ENCODE measurements around the gene MBNL3. TPM values are rescaled to one million over a fixed set of nuclear protein-coding genes. Genes with fewer than 3 reads are reported as not detected.
A peak's percentile ranks its signal among the peaks of the same experiment; 100 is the strongest.

MBNL3 gene
- total RNA-seq, 1 experiment from 2014 or later, result 2.6 TPM

DNA sequence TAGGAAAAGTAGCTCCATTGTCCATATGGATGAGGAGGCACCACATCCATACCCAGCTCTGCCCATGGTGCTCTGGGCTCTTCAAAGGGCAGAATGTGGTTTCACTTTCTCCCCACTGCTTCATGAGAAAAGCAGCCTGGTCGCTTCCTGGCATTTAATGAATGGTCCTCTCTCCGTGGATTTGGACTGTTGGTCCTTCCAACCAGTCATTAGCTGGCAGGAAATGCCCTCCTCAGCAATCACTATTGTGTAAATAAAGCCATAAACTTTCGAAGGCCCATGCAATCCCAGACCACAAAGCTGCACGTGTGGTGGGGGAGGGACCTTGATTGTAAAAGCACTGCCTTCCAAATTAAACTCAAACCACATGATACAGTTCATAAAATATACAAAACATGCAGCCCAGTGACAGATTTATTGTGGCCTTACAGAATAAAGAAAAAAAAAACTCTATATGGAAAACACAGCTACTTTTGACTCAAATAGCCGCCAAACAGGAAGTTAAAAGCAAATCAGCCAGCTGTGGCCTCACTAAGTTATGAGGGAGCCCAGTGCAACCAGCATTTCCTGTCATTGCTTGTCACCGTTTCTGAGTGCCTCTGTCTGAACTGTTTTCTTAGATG, 8.1 kb downstream of the MBNL3 start:
- Histone ChIP-seq H2AFZ (ENCODE audit: low read length) (peak overlapping the region; percentile 1), H3K79me1 (ENCODE audit: insufficient read depth, low read depth, low read length, poor library complexity, severe bottlenecking) (no peaks in the 10 kb centered on the region), H4K5ac (ENCODE audit: insufficient read length, low read depth, low read length) (no peak overlapping the region), H2AK5ac (ENCODE audit: insufficient read length, low read length) (no peak overlapping the region), H3K27ac (ENCODE audit: insufficient read length, low read depth, low read length) (peak overlapping the region; percentile 58), H3K18ac (ENCODE audit: insufficient read length, low read depth, low read length) (peak overlapping the region; percentile 34), H2BK20ac (ENCODE audit: low read depth, low read length, poor library complexity, severe bottlenecking) (no peak overlapping the region), H3K56ac (ENCODE audit: insufficient read length, low read depth, low read length) (no peak overlapping the region), H4K91ac (ENCODE audit: insufficient read length, low read depth, low read length) (no peak overlapping the region), H3T11ph (ENCODE audit: low read length) (no peak overlapping the region), H3K27me3 (ENCODE audit: insufficient read depth, low read length) (no peaks in the 10 kb centered on the region), H2BK5ac (ENCODE audit: insufficient read length, low read length) (no peak overlapping the region), H3K23ac (ENCODE audit: insufficient read length, low read depth, low read length) (no peak overlapping the region), H3K23me2 (ENCODE audit: insufficient read length, low read depth, low read length, poor library complexity, severe bottlenecking) (no peaks in the 10 kb centered on the region), H3K4me2 (ENCODE audit: insufficient read depth, insufficient read length, low read length) (no peak overlapping the region), H3K14ac (ENCODE audit: insufficient read depth, low read length) (no peak overlapping the region), H2BK120ac (ENCODE audit: low read depth, low read length, poor library complexity, severe bottlenecking) (no peak overlapping the region), H4K8ac (replicated peaks; ENCODE audit: insufficient read length, low read depth, low read length) (peak overlapping the region; percentile 33), H3K9ac (ENCODE audit: extremely low read depth, insufficient read length, low read length) (no peak overlapping the region), H2BK12ac (ENCODE audit: insufficient read length, low read depth, low read length) (no peak overlapping the region), H4K20me1 (ENCODE audit: control insufficient read depth, insufficient read depth, insufficient read length) (no peaks in the 10 kb centered on the region), H3K4me1 (ENCODE audit: insufficient read depth, low read length) (peaks cover 18% of the 10 kb centered on the region; the same call in 1 of the 2 replicates), H3K4ac (ENCODE audit: low read depth, low read length) (no peak overlapping the region), H3K79me2 (ENCODE audit: insufficient read depth, low read length) (no peaks in the 10 kb centered on the region), H2BK15ac (ENCODE audit: low read depth, low read length) (no peak overlapping the region), H3K9me3 (ENCODE audit: control insufficient read depth, low read depth, low read length) (no peaks in the 10 kb centered on the region)
- no peak overlapping the region for H3K4me3 Mint-ChIP-seq
- no peaks in the 10 kb centered on the region for H3K36me3 Mint-ChIP-seq (ENCODE audit: insufficient read depth in 1 of 3, low read depth in 3 of 3)
- WGBS (ENCODE audit: extremely low coverage, insufficient read length, low lambda C conversion rate), result no CpG with 5 or more reads among the region's 6 CpGs
- TF ChIP-seq, protein P1, sequence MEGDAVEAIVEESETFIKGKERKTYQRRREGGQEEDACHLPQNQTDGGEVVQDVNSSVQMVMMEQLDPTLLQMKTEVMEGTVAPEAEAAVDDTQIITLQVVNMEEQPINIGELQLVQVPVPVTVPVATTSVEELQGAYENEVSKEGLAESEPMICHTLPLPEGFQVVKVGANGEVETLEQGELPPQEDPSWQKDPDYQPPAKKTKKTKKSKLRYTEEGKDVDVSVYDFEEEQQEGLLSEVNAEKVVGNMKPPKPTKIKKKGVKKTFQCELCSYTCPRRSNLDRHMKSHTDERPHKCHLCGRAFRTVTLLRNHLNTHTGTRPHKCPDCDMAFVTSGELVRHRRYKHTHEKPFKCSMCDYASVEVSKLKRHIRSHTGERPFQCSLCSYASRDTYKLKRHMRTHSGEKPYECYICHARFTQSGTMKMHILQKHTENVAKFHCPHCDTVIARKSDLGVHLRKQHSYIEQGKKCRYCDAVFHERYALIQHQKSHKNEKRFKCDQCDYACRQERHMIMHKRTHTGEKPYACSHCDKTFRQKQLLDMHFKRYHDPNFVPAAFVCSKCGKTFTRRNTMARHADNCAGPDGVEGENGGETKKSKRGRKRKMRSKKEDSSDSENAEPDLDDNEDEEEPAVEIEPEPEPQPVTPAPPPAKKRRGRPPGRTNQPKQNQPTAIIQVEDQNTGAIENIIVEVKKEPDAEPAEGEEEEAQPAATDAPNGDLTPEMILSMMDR (conservative IDR thresholded peaks at IDR 0.05), result no peak
- peaks cover 54 to 64% of the 10 kb centered on the region in 2 experiments for H3K4me1 Mint-ChIP-seq
- no peak for DNase-seq
- peak overlapping the region; percentile 16 to 80 (median 35); a peak in 4 of 7 replicates for H3K27ac Mint-ChIP-seq
- peaks cover 2% of the 10 kb centered on the region; the same call in 1 of the 2 replicates for H3K27me3 Mint-ChIP-seq (ENCODE audit: low read depth)
- no peaks in the 10 kb centered on the region for H3K9me3 Mint-ChIP-seq
